Heart left ventricle (tissue), 16 donors: ENCODE results near the gene LMTK3. TPM values are rescaled to one million over a fixed set of nuclear protein-coding genes. Genes with fewer than 3 reads are reported as not detected.
A peak's percentile ranks its signal among the peaks of the same experiment; 100 is the strongest.

Experiments used
- ATAC-seq, 4 donors: fragments of 200-7000 bp; cut with Tn5 transposase; one replicate each; pipeline ENCODE4 v1.9.1; 2020 to 2022; ENCODE audit warnings: moderate library complexity in 4 of 4, mild to moderate bottlenecking in 3 of 4, moderate number of reproducible peaks in 1 of 4
- DNase-seq, 5 donors: peaks; one replicate each; pipeline ENCODE4 v3.0.0-alpha.2; 2020
- H3K27ac ChIP-seq, 12 donors: fragments of 200-600 bp; sonication (generic) in 4 of 12; one replicate each; pipeline versions ENCODE4 v1.5.0 to v1.8.0; 2016 to 2022; ENCODE audit warnings: mild to moderate bottlenecking in 2 of 12
- H3K27me3 ChIP-seq, 9 donors: fragments of 200-600 bp; sonication (generic) in 2 of 9; one replicate each; pipeline versions ENCODE4 v1.5.1 to v1.8.0; 2016 to 2022; ENCODE audit warnings: mild to moderate bottlenecking in 3 of 9
- H3K36me3 ChIP-seq, 9 donors: fragments of 200-600 bp; sonication (generic) in 2 of 9; one replicate each; pipeline versions ENCODE4 v1.5.0 to v1.8.0; 2018 to 2022; ENCODE audit warnings: mild to moderate bottlenecking in 2 of 9
- H3K4me1 ChIP-seq, 12 donors: fragments of 200-600 bp; sonication (generic) in 4 of 12; one replicate each; pipeline versions ENCODE4 v1.5.0 to v1.8.0; 2016 to 2022; ENCODE audit warnings: mild to moderate bottlenecking in 3 of 12
- H3K4me3 ChIP-seq, 12 donors: fragments of 200-600 bp; sonication (generic) in 4 of 12; one replicate each; pipeline versions ENCODE4 v1.5.0 to v1.8.0; 2017 to 2022; ENCODE audit warnings: mild to moderate bottlenecking in 9 of 12, moderate library complexity in 4 of 12
- H3K9me3 ChIP-seq, 12 donors: fragments of 200-600 bp; sonication (generic) in 4 of 12; one replicate each; pipeline versions ENCODE4 v1.5.0 to v1.8.0; 2016 to 2022; ENCODE audit warnings: mild to moderate bottlenecking in 1 of 12
- CTCF ChIP-seq, 12 donors: fragments of 200-600 bp; sonication (generic) in 4 of 12; IDR thresholded peaks; one replicate each; pipeline versions ENCODE4 v1.5.0 to v1.8.0; 2018 to 2022; ENCODE audit warnings: antibody characterized with exemption in 12 of 12, mild to moderate bottlenecking in 5 of 12
- POLR2A ChIP-seq, 2 donors: fragments of 450-650 bp; IDR thresholded peaks; one replicate each; pipeline ENCODE4 v1.6.1; 2017; ENCODE audit warnings: antibody characterized with exemption in 2 of 2, mild to moderate bottlenecking in 2 of 2, moderate library complexity in 2 of 2
- WGBS, 4 donors: extraction: QIAGEN DNeasy Blood & Tissue Kit in 2 of 4; methylation state at CpG; one replicate each; pipeline versions ENCODE4 v1.1.5 to v1.1.7; 2013 to 2018; 5-methylcytosine and 5-hydroxymethylcytosine counted together
- intact Hi-C, 10 donors: fragments of 100-400 bp; cut with DNase I; formaldehyde crosslinking; loops; one replicate each; pipeline versions ENCODE4 v1.11.1 to v1.14.2; 2022
- polyA plus RNA-seq, 2 donors: library from polyadenylated mRNA; stranded (reverse); fragments of 200-250 nt; gene quantifications; one replicate each; pipeline ENCODE4 v1.2.3, GENCODE V29; 2013
- total RNA-seq, 9 donors: library from RNA; depleted of rRNA in 2 of 9; stranded (reverse); fragments of >200 nt in 2 of 9; fragmentation: NEBNext Ultra II Directional in 3 of 9; extraction: Animal tissue kit (Norgen Biotek cat#: 25700) in 3 of 9; gene quantifications; one replicate each; pipeline versions ENCODE4 v1.1.0 to v1.2.4, GENCODE V29; 2016 to 2023
- donor health status: ischemic (EF 13 %, LVEDD 7.1; RV severe dilation, severe dysfunction).
- donor health status: healthy with polysubstance abuse.
- donor health status: DM: no; HTN: yes; CAD: no.
- donor health status: DM: no; HTN: no; CAD: no.
- donor health status: ischemic (EF 25% LVEDD 6.9; RV normal size, moderate dysfunction).
- donor health status: ischemic (EF 25% LVEDD 5.7; RV mildly dilated, moderate dysfunction).
- donor health status: healthy.
- donor health status: DM: yes; HTN: yes; CAD: no.
- donor health status: ischemic (EF 35%, LVEDD 5.7; RV mildly dilated, moderate dysfunction).
- donor health status: nonischemic (EF 11% LVEDD 7.7; RV severe dilation, severe dysfunction).
- donor health status: DM: yes; HTN: yes; CAD: no.
- donor health status: PGD.
- donor health status: ischemic (EF 29% LVEDD 5.4; RV normal size, mild dysfunction).
- donor health status: nonischemic (EF 23%, LVEDD 6.1; RV moderate dilation, normal function).

The LMTK3 gene
- total and polyA plus RNA-seq, 11 donors, result 0.19 to 1.9 (median 1.3) TPM

- 8 to 14% (median 12%) methylated on average over 19 to 32 of the region's 32 CpGs for WGBS, 4 donors
Observed at GRCh38 chr19:48480183-48480557, 31.5 kb downstream of the LMTK3 start.

GRCh38 chr19:48479686-48480085, 31.9 kb downstream of the LMTK3 start:
- TF ChIP-seq CTCF (IDR thresholded peaks at IDR 0.05) (no peak), POLR2A (IDR thresholded peaks at IDR 0.05) (no peak)
- H3K27me3 ChIP-seq, result no peaks in the 10 kb centered on the region
- ATAC-seq, result peak in 3 of 4 donors; percentile 12 to 14 (median 13)
- H3K9me3 ChIP-seq, result no peaks in the 10 kb centered on the region
- H3K4me3 ChIP-seq, result peak overlapping the region in 5 of 12 donors; percentile 60 to 72 (median 65)
- peak overlapping the region in 11 of 12 donors; percentile 81 to 97 (median 93) for H3K27ac ChIP-seq
- 72 to 83% (median 79%) methylated on average over 7 of the region's 7 CpGs for WGBS, 4 donors
- peaks cover 0 to 27% (median 19%) of the 10 kb centered on the region in 12 donors for H3K4me1 ChIP-seq
- peak in 1 of 5 donors; percentile 25 for DNase-seq
- H3K36me3 ChIP-seq, result peaks cover 3 to 46% (median 43%) of the 10 kb centered on the region in 9 donors
- intact Hi-C loops, result no loop called here

More at GRCh38 chr19:48480183-48480557, 31.5 kb downstream of the LMTK3 start:
- Histone ChIP-seq H3K4me3 (peak overlapping the region; percentile 25 to 72 (median 60)), H3K27ac (peak overlapping the region; percentile 69 to 97 (median 92)), H3K36me3 (peaks cover 3 to 41% (median 38%) of the 10 kb centered on the region in 9 donors), H3K27me3 (no peaks in the 10 kb centered on the region), H3K9me3 (no peaks in the 10 kb centered on the region), H3K4me1 (peaks cover 0 to 27% (median 19%) of the 10 kb centered on the region in 12 donors)
- TF ChIP-seq CTCF (IDR thresholded peaks at IDR 0.05) (no peak), POLR2A (IDR thresholded peaks at IDR 0.05) (no peak)
- peak; percentile 73 to 88 (median 77) for DNase-seq
- ATAC-seq, result peak; percentile 75 to 85 (median 80)
- intact Hi-C loops, result no loop called here

GRCh38 chr19:48478339-48479256, 33.0 kb downstream of the LMTK3 start:
- TF ChIP-seq POLR2A (IDR thresholded peaks at IDR 0.05) (no peak), CTCF (IDR thresholded peaks at IDR 0.05) (no peak)
- Histone ChIP-seq H3K36me3 (peaks cover 3 to 56% (median 54%) of the 10 kb centered on the region in 9 donors), H3K4me3 (no peak overlapping the region), H3K9me3 (no peaks in the 10 kb centered on the region), H3K27ac (peak overlapping the region in 1 of 12 donors; percentile 21), H3K27me3 (no peaks in the 10 kb centered on the region), H3K4me1 (peaks cover 0 to 27% (median 19%) of the 10 kb centered on the region in 12 donors)
- intact Hi-C loops, result no loop called here
- ATAC-seq (no peak), DNase-seq (peak in 1 of 5 donors; percentile 51)
- 85 to 92% (median 87%) methylated on average over 24 to 29 of the region's 29 CpGs for WGBS, 4 donors

GRCh38 chr19:48477698-48478338, 33.8 kb downstream of the LMTK3 start:
- TF ChIP-seq POLR2A (IDR thresholded peaks at IDR 0.05) (no peak), CTCF (IDR thresholded peaks at IDR 0.05) (no peak)
- DNase-seq, result peak in 1 of 5 donors; percentile 58
- Histone ChIP-seq H3K9me3 (no peaks in the 10 kb centered on the region), H3K27ac (no peak overlapping the region), H3K4me1 (peaks cover 0 to 27% (median 19%) of the 10 kb centered on the region in 12 donors), H3K36me3 (peaks cover 3 to 64% (median 62%) of the 10 kb centered on the region in 9 donors), H3K27me3 (no peaks in the 10 kb centered on the region), H3K4me3 (no peak overlapping the region)
- WGBS, 4 donors, result 76 to 84% (median 82%) methylated on average over 22 of the region's 22 CpGs
- ATAC-seq, result no peak
- intact Hi-C loops, result no loop called here
